MM.1S (cell line): ENCODE data around the gene PAPSS1.
"Not testable (repeated sequence)": the region's sequence is repeated elsewhere in the genome, so short reads cannot be mapped to it uniquely, and the experiment has no call there.

ENCODE experiments used
- DNase-seq: peaks from one replicate; pipeline ENCODE4 v3.0.0-alpha.2; 2015
- H2AFZ ChIP-seq: fragments of 300-600 bp; sonication (generic); 2 replicates; pipeline ENCODE4 v1.6.0; 2016; ENCODE audit warnings: antibody characterized with exemption, low read length
- H3F3A ChIP-seq: fragments of 300-600 bp; sonication (generic); 2 replicates; pipeline ENCODE4 v1.6.1; 2016; ENCODE audit warnings: mild to moderate bottlenecking, antibody characterized with exemption, low read length, moderate library complexity, mixed read lengths; ENCODE audit not compliant: insufficient read depth
- H3K27ac ChIP-seq: fragments of 300-600 bp; sonication (generic); 2 replicates; pipeline ENCODE4 v1.5.1; 2016; ENCODE audit warnings: mild to moderate bottlenecking, low read length
- H3K27me3 ChIP-seq: fragments of 300-600 bp; sonication (generic); replicated peaks from 2 replicates; pipeline ENCODE4 v1.6.0; 2016; ENCODE audit warnings: low read length; ENCODE audit not compliant: insufficient read depth
- H3K36me3 ChIP-seq: fragments of 300-600 bp; sonication (generic); replicated peaks from 2 replicates; pipeline ENCODE4 v1.6.1; 2016; ENCODE audit warnings: mild to moderate bottlenecking, low read length, mixed read lengths; ENCODE audit not compliant: insufficient read depth
- H3K4me1 ChIP-seq: fragments of 300-600 bp; sonication (generic); 2 replicates; pipeline ENCODE4 v1.6.1; 2016; ENCODE audit warnings: low read length, mixed read lengths
- H3K4me2 ChIP-seq: fragments of 300-600 bp; sonication (generic); 2 replicates; pipeline ENCODE4 v1.6.0; 2016; ENCODE audit warnings: low read depth, low read length
- H3K4me3 ChIP-seq: fragments of 300-600 bp; sonication (generic); 2 replicates; pipeline ENCODE4 v1.5.1; 2016; ENCODE audit warnings: low read length, mixed read lengths
- H3K79me2 ChIP-seq: fragments of 300-600 bp; sonication (generic); 2 replicates; pipeline ENCODE4 v1.6.1; 2016; ENCODE audit warnings: mixed run types, low read length, mixed read lengths
- H3K9ac ChIP-seq: fragments of 300-600 bp; sonication (generic); 2 replicates; pipeline ENCODE4 v1.6.1; 2016; ENCODE audit warnings: low read length, mixed read lengths
- H3K9me2 ChIP-seq: fragments of 300-600 bp; sonication (generic); replicated peaks from 2 replicates; pipeline ENCODE4 v1.6.1; 2016; ENCODE audit warnings: mild to moderate bottlenecking, low read length, mixed read lengths; ENCODE audit not compliant: insufficient read depth
- H3K9me3 ChIP-seq: fragments of 300-600 bp; sonication (generic); replicated peaks from 2 replicates; pipeline ENCODE4 v1.6.1; 2016; ENCODE audit warnings: mild to moderate bottlenecking, low read length, mixed read lengths; ENCODE audit not compliant: insufficient read depth
- H4K20me1 ChIP-seq: fragments of 300-600 bp; sonication (generic); 2 replicates; pipeline ENCODE4 v1.6.1; 2016; ENCODE audit warnings: mild to moderate bottlenecking, low read length, moderate library complexity, mixed read lengths; ENCODE audit not compliant: insufficient read depth
- CTCF ChIP-seq: fragments of 300-600 bp; sonication (generic); IDR thresholded peaks from 2 replicates; pipeline ENCODE4 v1.5.1; 2016; ENCODE audit warnings: antibody characterized with exemption, low read length, mixed read lengths
- EZH2 ChIP-seq: fragments of 300-600 bp; sonication (generic); optimal IDR thresholded peaks from 2 replicates; pipeline ENCODE3; 2017; ENCODE audit warnings: low read depth, mild to moderate bottlenecking, antibody characterized with exemption, low read length, mixed read lengths
- EZH2phosphoT487 ChIP-seq: fragments of 300-600 bp; sonication (generic); IDR thresholded peaks from 2 replicates; pipeline ENCODE4 v1.6.1; 2018; ENCODE audit warnings: antibody characterized with exemption, low read length

The PAPSS1 gene

GRCh38 chr4:107701565-107701964, 18.5 kb downstream of the PAPSS1 start:
- Histone ChIP-seq H4K20me1 (no peaks in the 10 kb centered on the region), H3K27ac (no peak overlapping the region), H3K9me3 (no peaks in the 10 kb centered on the region), H3K79me2 (peaks cover 50% of the 10 kb centered on the region), H3K4me2 (no peak overlapping the region), H3K36me3 (peaks cover 5% of the 10 kb centered on the region; the same call in 1 of the 2 replicates), H3K4me3 (no peak overlapping the region), H3K9ac (no peak overlapping the region), H3F3A (no peaks in the 10 kb centered on the region), H3K27me3 (no peaks in the 10 kb centered on the region), H3K4me1 (no peaks in the 10 kb centered on the region), H2AFZ (no peak overlapping the region), H3K9me2 (no peaks in the 10 kb centered on the region)
- TF ChIP-seq EZH2 (no peak), EZH2phosphoT487 (no peak), CTCF (no peak)
- no peak for DNase-seq

- Histone ChIP-seq H4K20me1 (no peaks in the 10 kb centered on the region), H3K9me3 (no peaks in the 10 kb centered on the region), H3K4me3 (no peak overlapping the region), H3F3A (no peaks in the 10 kb centered on the region), H3K79me2 (peaks cover 43% of the 10 kb centered on the region), H3K4me2 (no peak overlapping the region), H3K9ac (no peak overlapping the region), H3K9me2 (no peaks in the 10 kb centered on the region), H2AFZ (no peak overlapping the region), H3K36me3 (peaks cover 5% of the 10 kb centered on the region), H3K27me3 (no peaks in the 10 kb centered on the region), H3K4me1 (no peaks in the 10 kb centered on the region), H3K27ac (no peak overlapping the region)
- no peak for DNase-seq
- TF ChIP-seq CTCF (no peak), EZH2phosphoT487 (no peak), EZH2 (no peak)
Measured at GRCh38 chr4:107699466-107700206, 20.4 kb downstream of the PAPSS1 start.

- DNase-seq, H3K36me3 ChIP-seq, H4K20me1 ChIP-seq, H2AFZ ChIP-seq, H3F3A ChIP-seq, H3K27ac ChIP-seq, H3K4me1 ChIP-seq, H3K4me3 ChIP-seq, H3K27me3 ChIP-seq, H3K9me3 ChIP-seq, H3K9ac ChIP-seq, H3K9me2 ChIP-seq, H3K4me2 ChIP-seq: not testable (repeated sequence)
- peaks cover 33% of the 10 kb centered on the region for H3K79me2 ChIP-seq
Measured at GRCh38 chr4:107696187-107696586, 23.8 kb downstream of the PAPSS1 start.

GRCh38 chr4:107693132-107693531, 26.9 kb downstream of the PAPSS1 start:
- peaks cover 27% of the 10 kb centered on the region for H3K79me2 ChIP-seq
- H3K27me3 ChIP-seq, result no peaks in the 10 kb centered on the region
- no peaks in the 10 kb centered on the region for H3K4me1 ChIP-seq
- no peaks in the 10 kb centered on the region; the same call in none of the 2 replicates for H3K36me3 ChIP-seq
- no peak overlapping the region for H3K4me2 ChIP-seq
- H3K9ac ChIP-seq, result no peak overlapping the region
- H3K27ac ChIP-seq, result no peak overlapping the region
- TF ChIP-seq CTCF, result no peak
- TF ChIP-seq EZH2, result no peak
- TF ChIP-seq EZH2phosphoT487, result no peak
- H3K4me3 ChIP-seq, result no peak overlapping the region
- H4K20me1 ChIP-seq, result no peaks in the 10 kb centered on the region
- no peaks in the 10 kb centered on the region for H3F3A ChIP-seq
- H3K9me3 ChIP-seq, result no peaks in the 10 kb centered on the region
- H2AFZ ChIP-seq, result no peak overlapping the region
- no peaks in the 10 kb centered on the region for H3K9me2 ChIP-seq
- DNase-seq, result no peak
